Activated CD8-positive, alpha-beta T cell treated with anti-CD3 and anti-CD28 coated beads, Interleukin-2, amount 10 ng/mL, durations not matched to agents 7 days and 5 days (primary cell): Measurements from ENCODE around the gene MOGAT2. TPM values are rescaled to one million over a fixed set of nuclear protein-coding genes. Genes with fewer than 3 reads are reported as not detected.

Experiments
- ATAC-seq: fragments of 150-1000 bp; cut with Tn5 transposase; one replicate; pipeline ENCODE4 v1.10.0; 2021; ENCODE audit warnings: moderate library complexity
- CTCF ChIA-PET: fragments of 350-600 bp; sonication (Branson Sonifier 250); formaldehyde crosslinking; loops from one replicate; lab custom pipeline; 2021; ENCODE audit warnings: antibody characterized with exemption; lab: Charles Lee
- POLR2A ChIA-PET: fragments of 350-600 bp; sonication (Branson Sonifier 250); formaldehyde crosslinking; loops from one replicate; lab custom pipeline; 2021; ENCODE audit warnings: antibody characterized with exemption; lab: Charles Lee
- DNase-seq: peaks from one replicate; pipeline ENCODE4 v3.0.0-alpha.2; 2020
- H3K27ac Mint-ChIP-seq: one replicate; pipeline ENCODE4 v1.8.0; 2021; ENCODE audit warnings: mild to moderate bottlenecking, mixed read lengths
- H3K27me3 Mint-ChIP-seq: one replicate; pipeline ENCODE4 v1.8.0; 2021; ENCODE audit warnings: low read depth, mixed read lengths
- H3K36me3 Mint-ChIP-seq: one replicate; pipeline ENCODE4 v1.8.0; 2021; ENCODE audit warnings: low read depth, mixed read lengths
- H3K4me1 Mint-ChIP-seq: one replicate; pipeline ENCODE4 v1.8.0; 2021; ENCODE audit warnings: low read depth, mixed read lengths
- H3K4me3 Mint-ChIP-seq: one replicate; pipeline ENCODE4 v1.8.0; 2021; ENCODE audit warnings: mild to moderate bottlenecking, mixed read lengths
- H3K9me3 Mint-ChIP-seq: one replicate; pipeline ENCODE4 v1.8.0; 2022; ENCODE audit warnings: mixed read lengths; ENCODE audit not compliant: insufficient read depth
- total RNA-seq, 2 experiments: library from RNA; stranded (reverse); gene quantifications; one replicate each; pipeline ENCODE4 v1.2.3, GENCODE V29; 2021

MOGAT2 gene
- total RNA-seq, 2 experiments from 2014 or later, result not detected

DNA sequence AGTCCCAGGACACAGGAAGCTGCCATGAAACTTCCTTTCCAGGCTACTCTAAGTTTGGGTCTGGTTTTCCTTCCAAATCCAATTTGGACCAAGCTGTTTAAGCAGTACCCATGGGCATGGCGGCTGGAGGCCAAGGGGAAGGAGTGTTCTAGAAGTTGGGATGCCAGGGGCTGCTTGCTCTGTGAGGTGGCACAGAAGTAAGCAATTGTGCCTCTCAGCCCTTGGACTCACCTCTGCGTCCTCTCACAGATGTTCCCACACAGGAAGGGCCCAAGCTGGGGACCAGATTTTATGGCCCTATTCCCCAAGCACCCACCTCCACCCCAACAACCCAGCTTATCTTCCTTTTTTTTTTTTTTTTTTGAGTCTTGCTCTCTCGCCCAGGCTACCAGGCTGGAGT, 47.5 kb downstream of the MOGAT2 start:
- peaks cover 14% of the 10 kb centered on the region for H3K27me3 Mint-ChIP-seq
- no peak overlapping the region for H3K27ac Mint-ChIP-seq
- no peak for ATAC-seq
- no peak overlapping the region for H3K4me3 Mint-ChIP-seq
- DNase-seq, result no peak
- ChIA-PET CTCF (interaction anchor here (1.4 kb wide), 1 partner anchor 42 kb away, joined by 3 read pairs; no protein-coding TSS in a partner anchor), POLR2A (no interaction called here)
- H3K36me3 Mint-ChIP-seq, result no peaks in the 10 kb centered on the region
- H3K9me3 Mint-ChIP-seq, result no peaks in the 10 kb centered on the region
- H3K4me1 Mint-ChIP-seq, result peaks cover 6% of the 10 kb centered on the region

DNA sequence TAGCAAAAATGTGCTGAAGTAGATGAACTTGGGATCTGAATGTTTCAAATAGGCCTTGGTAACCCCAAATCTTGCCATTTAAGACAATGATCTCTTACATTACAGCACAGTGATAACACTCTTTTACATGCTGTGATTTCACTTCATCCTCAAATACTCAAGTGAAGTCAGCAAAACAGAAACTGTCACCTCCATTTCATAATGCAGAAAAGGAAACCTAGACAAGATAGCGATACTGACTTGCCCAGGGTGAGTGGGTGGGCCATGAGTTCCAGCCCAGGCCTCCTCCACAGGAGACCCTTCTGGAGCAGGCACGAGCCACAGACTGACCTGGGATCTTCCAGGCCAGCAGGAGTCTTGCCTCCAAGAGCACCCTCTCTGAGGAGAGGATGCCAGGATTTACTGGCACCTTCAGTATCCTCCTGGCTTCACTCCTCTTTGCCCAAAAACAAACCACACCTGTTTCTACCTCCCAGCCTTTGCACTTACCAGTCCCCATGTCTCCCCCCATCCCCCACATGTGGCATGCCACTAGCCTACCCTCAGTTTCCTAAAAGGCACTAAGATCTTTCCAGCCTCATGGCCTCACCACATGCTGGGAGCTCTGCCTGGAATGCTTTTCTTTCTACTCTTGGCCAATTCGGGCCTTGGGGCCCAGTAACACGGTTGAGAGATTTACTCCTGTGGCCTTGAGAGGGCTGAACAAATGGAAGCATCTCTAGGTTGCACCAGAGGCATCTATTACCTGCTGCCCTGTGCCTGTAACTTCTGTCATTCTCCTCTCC, 49.0 kb downstream of the MOGAT2 start:
- Mint-ChIP-seq H3K27me3 (peaks cover 25% of the 10 kb centered on the region), H3K9me3 (no peaks in the 10 kb centered on the region), H3K4me1 (peaks cover 6% of the 10 kb centered on the region), H3K4me3 (no peak overlapping the region), H3K27ac (no peak overlapping the region), H3K36me3 (no peaks in the 10 kb centered on the region)
- POLR2A ChIA-PET, result no interaction called here
- ATAC-seq (no peak), DNase-seq (no peak)
- CTCF ChIA-PET, result no interaction called here

DNA sequence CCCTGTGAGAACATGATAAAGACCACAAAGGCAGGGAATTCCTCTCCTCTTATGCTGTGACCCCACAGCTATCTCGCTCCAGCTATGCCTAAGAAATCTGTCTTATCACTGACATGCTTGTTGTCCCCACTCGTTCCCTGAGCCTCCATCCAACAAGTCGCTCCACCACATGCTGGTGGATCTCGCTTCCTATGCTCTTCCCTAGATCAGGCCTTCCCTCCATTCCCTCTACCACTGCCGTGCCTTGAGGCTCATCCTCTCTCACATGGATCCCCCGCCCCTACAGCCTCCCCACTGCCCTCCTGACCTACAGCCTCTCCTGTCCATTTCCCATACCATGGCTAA, 49.6 kb downstream of the MOGAT2 start:
- Mint-ChIP-seq H3K4me1 (peaks cover 6% of the 10 kb centered on the region), H3K36me3 (no peaks in the 10 kb centered on the region), H3K27me3 (peaks cover 26% of the 10 kb centered on the region), H3K4me3 (no peak overlapping the region), H3K9me3 (no peaks in the 10 kb centered on the region), H3K27ac (no peak overlapping the region)
- ChIA-PET CTCF (no interaction called here), POLR2A (no interaction called here)
- ATAC-seq (no peak), DNase-seq (no peak)

DNA sequence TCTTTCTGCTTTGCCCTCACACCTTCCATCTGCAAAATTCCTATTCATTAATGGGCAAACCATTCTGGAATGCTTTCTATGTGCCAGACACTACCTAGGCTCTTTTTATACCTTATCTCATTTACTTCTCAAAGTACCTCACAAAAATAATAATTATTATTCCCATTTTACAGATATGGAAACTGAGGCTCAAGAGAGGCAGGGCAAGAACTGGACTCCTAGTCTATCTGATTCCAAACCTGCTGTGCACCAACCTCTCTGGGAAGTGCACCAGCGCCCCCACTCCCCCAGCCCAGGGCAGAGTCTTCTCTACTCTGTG, 50.1 kb downstream of the MOGAT2 start:
- ChIA-PET CTCF (no interaction called here), POLR2A (no interaction called here)
- no peaks in the 10 kb centered on the region for H3K9me3 Mint-ChIP-seq
- no peak overlapping the region for H3K27ac Mint-ChIP-seq
- H3K4me3 Mint-ChIP-seq, result no peak overlapping the region
- DNase-seq (no peak), ATAC-seq (no peak)
- H3K36me3 Mint-ChIP-seq, result no peaks in the 10 kb centered on the region
- peaks cover 28% of the 10 kb centered on the region for H3K27me3 Mint-ChIP-seq
- H3K4me1 Mint-ChIP-seq, result peaks cover 6% of the 10 kb centered on the region

DNA sequence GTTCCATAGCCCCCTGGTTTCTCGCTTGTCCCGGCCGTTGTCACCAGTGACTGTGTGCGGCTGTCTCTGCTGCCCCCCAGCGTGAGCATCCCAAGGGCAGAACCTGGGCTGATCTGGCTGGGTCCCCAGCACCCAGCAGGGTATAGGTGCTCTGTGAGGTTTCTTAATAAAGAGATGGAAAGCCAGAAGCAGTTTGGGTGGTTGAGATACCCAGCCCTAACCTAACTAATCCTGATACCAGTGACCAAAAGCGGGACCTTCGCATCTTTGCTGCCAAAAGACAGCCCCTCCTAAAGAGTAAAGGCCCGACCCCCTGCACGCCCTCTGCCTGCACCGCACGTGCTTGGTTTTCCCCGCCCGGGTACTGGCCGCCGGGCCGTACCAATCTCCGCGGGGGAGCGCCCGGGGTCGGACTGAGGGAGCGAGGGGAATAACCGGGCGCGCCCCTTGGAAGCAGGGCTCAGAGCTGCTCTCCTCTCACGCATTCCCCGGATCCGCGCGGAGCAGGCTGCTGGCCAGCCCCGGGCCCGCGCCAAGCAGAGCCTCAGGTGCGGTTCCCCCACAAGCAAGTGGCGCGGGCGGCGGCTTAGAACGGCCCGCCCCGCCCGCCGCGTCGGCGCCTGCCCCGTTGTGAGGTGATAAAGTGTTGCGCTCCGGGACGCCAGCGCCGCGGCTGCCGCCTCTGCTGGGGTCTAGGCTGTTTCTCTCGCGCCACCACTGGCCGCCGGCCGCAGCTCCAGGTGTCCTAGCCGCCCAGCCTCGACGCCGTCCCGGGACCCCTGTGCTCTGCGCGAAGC, 50.7 kb downstream of the MOGAT2 start, which contains the start of gene DGAT2:
DGAT2 (plus strand) TSS at position 667 of the 797 bp plus-strand sequence. CDS start 214 bp downstream, outside the sequence.
- Mint-ChIP-seq H3K27me3 (peaks cover 28% of the 10 kb centered on the region), H3K27ac (peak within 1 kb of the TSS; percentile 71), H3K36me3 (no peaks in the 10 kb centered on the region), H3K4me3 (peak within 1 kb of the TSS; percentile 59), H3K9me3 (no peaks in the 10 kb centered on the region), H3K4me1 (peaks cover 7% of the 10 kb centered on the region)
- ChIA-PET POLR2A (no interaction called here), CTCF (no interaction called here)
- peak; percentile 94 for ATAC-seq
- DNase-seq, result peak; percentile 74

DNA sequence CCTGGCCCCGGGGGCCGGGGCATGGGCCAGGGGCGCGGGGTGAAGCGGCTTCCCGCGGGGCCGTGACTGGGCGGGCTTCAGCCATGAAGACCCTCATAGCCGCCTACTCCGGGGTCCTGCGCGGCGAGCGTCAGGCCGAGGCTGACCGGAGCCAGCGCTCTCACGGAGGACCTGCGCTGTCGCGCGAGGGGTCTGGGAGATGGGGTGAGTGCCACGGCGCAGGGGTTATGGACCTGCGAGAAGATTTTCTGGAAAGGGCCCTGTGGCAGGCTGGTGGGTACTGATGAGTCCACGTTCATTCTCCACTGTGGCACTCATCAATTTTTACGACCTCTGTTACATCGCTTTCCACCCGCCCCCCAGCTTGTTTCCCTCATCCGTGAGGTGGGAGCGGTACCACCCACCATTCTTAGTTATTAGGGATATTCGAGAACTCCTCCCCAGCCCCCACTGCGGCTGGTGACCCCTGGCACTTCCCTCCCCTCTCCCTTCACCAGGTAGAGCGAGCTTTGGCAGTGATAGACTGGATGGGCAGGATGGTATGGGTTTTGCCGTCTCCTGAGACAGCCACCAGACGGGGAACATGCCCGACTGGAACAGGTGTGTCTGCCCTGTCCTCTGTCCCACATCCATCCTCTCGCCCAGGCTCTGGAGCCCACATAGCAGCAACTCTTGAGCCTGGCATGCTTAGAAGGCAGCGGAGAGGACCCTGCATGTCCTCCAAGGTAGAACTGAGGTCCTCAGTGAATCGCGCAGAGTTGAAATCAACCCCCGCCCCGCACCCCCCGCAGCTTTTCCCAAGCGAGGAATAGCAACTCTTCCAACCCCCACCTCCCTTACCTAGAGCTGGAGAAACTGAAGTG, 51.5 kb downstream of the MOGAT2 start:
- ChIA-PET POLR2A (no interaction called here), CTCF (interaction anchor here (1.2 kb wide), 1 partner anchor 34 kb away, joined by 5 read pairs; no protein-coding TSS in a partner anchor)
- H3K27me3 Mint-ChIP-seq, result peaks cover 28% of the 10 kb centered on the region
- no peaks in the 10 kb centered on the region for H3K9me3 Mint-ChIP-seq
- no peak overlapping the region for H3K27ac Mint-ChIP-seq
- DNase-seq (no peak), ATAC-seq (no peak)
- H3K4me1 Mint-ChIP-seq, result peaks cover 14% of the 10 kb centered on the region
- peak overlapping the region; percentile 20 for H3K4me3 Mint-ChIP-seq
- H3K36me3 Mint-ChIP-seq, result no peaks in the 10 kb centered on the region

DNA sequence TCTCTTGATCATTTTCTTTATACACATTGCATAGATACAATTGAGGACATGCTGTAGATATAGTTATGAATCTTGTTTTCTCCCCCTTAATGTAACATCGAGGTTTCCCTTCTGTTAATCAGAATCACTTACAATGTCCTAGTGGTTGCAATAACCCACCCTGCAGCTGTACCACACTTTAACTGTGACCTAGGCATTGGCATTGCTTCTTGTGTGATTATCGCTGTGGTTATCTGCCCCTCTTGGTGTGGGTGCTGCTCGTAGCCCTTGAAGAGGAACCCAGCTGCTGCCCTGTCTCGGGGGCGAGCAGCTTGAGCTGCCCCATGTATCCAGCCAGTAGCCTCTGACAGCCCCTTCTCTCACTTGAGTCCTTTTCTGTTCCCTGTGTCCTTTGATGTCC, 52.5 kb downstream of the MOGAT2 start:
- no peaks in the 10 kb centered on the region for H3K9me3 Mint-ChIP-seq
- ATAC-seq, result no peak
- DNase-seq, result no peak
- H3K27me3 Mint-ChIP-seq, result peaks cover 28% of the 10 kb centered on the region
- POLR2A ChIA-PET, result no interaction called here
- peaks cover 17% of the 10 kb centered on the region for H3K4me1 Mint-ChIP-seq
- CTCF ChIA-PET, result interaction anchor here (1.2 kb wide), 1 partner anchor 33 kb away, joined by 5 read pairs; no protein-coding TSS in a partner anchor
- H3K36me3 Mint-ChIP-seq, result no peaks in the 10 kb centered on the region
- H3K27ac Mint-ChIP-seq, result no peak overlapping the region
- no peak overlapping the region for H3K4me3 Mint-ChIP-seq

DNA sequence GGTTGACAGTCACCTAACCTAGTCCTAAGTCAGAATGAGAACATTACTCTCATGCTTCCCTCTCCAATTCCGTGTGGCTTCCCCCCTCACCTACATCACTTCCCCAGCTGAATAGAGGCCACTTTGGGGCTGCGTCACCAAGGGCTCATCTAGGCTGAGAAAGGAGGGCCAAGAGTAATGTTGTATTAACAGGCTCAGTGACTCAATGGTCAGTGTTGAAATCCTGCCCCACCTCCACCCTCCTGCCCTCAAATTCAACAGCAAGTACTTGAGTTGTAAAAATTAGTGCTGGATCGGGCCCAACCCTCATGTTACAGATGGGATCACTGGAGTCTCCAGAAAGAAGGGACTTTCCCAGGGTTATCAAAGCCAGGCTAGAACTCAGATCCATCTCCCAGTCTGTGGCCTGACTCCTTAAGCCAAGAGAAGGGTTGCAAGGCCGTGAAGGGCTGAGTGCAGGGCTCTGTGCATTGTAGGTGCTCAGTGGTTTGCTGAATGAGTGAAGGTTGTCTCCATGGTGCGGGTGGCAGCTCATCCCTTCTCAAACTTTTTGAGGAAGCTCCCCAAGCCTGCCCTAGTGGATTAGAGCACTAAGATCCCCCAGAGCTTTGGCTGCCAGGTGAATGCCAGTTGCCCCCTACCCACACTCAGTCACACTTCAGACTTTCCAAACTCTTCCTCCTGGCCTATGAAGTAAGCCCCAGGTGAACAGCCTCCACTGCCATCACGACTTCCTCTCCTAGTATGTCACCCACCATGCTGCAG, 54.2 kb downstream of the MOGAT2 start:
- Mint-ChIP-seq H3K27me3 (peaks cover 28% of the 10 kb centered on the region), H3K27ac (no peak overlapping the region), H3K4me3 (no peak overlapping the region), H3K4me1 (peaks cover 22% of the 10 kb centered on the region), H3K9me3 (no peaks in the 10 kb centered on the region), H3K36me3 (no peaks in the 10 kb centered on the region)
- no peak for DNase-seq
- CTCF ChIA-PET, result no interaction called here
- ATAC-seq, result no peak
- POLR2A ChIA-PET, result no interaction called here

DNA sequence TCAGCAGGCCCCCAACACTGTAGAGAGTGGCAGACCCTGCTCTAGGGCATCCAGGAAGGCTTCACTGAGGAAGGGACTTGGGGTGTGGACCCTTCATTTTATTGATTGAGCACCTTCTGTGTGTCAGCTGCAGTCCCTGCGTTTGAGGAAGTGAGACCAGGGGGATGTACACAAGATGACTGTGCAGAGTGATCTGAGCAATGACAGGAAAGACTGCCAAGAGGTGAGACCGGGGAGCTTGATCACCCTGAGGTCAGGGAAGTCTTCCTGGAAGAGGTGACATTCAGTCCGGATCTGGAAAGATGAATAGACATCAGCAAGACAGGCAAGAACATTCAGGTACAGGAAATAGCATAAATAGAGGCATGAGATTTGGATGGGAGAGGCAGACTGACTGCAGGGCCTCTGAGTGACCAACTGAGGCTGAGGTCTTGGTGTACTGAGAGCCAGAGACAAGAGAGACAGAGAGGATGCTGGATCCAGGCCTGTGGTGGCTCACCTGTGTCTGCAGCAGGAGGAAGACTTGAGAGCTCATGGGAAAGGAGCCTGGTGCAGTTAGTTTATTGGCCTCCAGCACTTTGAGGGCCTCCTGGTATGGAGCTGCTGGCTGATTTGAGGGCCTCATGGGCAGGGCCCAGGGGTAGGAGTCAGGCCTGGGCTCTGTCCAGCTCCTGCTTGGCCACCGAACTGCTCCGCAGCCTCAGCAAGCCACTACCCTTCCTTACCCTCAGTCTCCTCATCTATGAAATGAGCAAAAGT, 56.1 kb downstream of the MOGAT2 start:
- POLR2A ChIA-PET, result no interaction called here
- H3K4me3 Mint-ChIP-seq, result no peak overlapping the region
- DNase-seq, result peak; percentile 29

DNA sequence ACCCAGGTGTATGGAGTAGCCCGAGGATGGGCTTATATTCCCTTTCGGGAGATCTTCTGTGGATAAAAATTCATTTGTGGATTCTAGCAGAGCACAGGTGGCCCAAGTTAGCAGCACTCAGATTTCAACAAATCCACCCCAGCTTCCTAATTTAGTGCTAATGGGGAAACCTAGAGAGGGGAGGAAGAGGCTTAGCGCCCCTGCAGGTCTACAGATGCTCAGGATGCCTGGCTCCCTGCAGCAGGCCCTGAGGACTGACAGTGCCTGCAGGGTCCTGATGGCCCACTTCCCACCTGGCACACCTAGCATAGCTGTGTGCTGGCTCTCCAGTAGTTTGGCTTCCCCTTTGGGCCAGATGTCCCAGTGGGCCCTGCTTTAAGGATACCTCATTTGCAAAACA, 57.4 kb downstream of the MOGAT2 start:
- DNase-seq (no peak), ATAC-seq (no peak)
- Mint-ChIP-seq H3K4me3 (no peak overlapping the region), H3K27me3 (peaks cover 14% of the 10 kb centered on the region), H3K27ac (no peak overlapping the region), H3K4me1 (peaks cover 34% of the 10 kb centered on the region), H3K9me3 (no peaks in the 10 kb centered on the region), H3K36me3 (no peaks in the 10 kb centered on the region)
- POLR2A ChIA-PET, result interaction anchor here (2.6 kb wide), 1 partner anchor 39 kb away, joined by 7 read pairs; no protein-coding TSS in a partner anchor
- CTCF ChIA-PET, result no interaction called here

More for the DNA sequence above, 56.1 kb downstream of the MOGAT2 start:
- Mint-ChIP-seq H3K9me3 (no peaks in the 10 kb centered on the region), H3K36me3 (no peaks in the 10 kb centered on the region), H3K27ac (peak overlapping the region; percentile 40), H3K27me3 (peaks cover 25% of the 10 kb centered on the region), H3K4me1 (peaks cover 31% of the 10 kb centered on the region)
- ATAC-seq, result no peak
- CTCF ChIA-PET, result interaction anchor here (0.7 kb wide), 1 partner anchor 545 kb away, joined by 3 read pairs; no protein-coding TSS in a partner anchor
